GM13976 (cell line): Measurements from ENCODE around the gene GLT6D1.

Experiments
- DNase-seq: peaks from one replicate; pipeline ENCODE4 v3.0.0; 2012; ENCODE audit warnings: low spot score
- in situ Hi-C: fragments of 300-500 bp; cut with MboI; formaldehyde crosslinking; loops from one replicate; pipeline ENCODE4 v1.12.0; 2022; ENCODE audit warnings: low sequenced_read_pairs, mixed read lengths, inconsistent platforms; ENCODE audit not compliant: unreplicated experiment
- TF ChIP-seq, protein P1 (sequence below): IDR thresholded peaks from 2 replicates; pipeline ENCODE4 v1.5.1; 2012; ENCODE audit warnings: borderline replicate concordance, mild to moderate bottlenecking; ENCODE audit not compliant: insufficient read depth; ENCODE audit errors: extremely low read depth, missing control alignments, control extremely low read depth

Gene GLT6D1

DNA sequence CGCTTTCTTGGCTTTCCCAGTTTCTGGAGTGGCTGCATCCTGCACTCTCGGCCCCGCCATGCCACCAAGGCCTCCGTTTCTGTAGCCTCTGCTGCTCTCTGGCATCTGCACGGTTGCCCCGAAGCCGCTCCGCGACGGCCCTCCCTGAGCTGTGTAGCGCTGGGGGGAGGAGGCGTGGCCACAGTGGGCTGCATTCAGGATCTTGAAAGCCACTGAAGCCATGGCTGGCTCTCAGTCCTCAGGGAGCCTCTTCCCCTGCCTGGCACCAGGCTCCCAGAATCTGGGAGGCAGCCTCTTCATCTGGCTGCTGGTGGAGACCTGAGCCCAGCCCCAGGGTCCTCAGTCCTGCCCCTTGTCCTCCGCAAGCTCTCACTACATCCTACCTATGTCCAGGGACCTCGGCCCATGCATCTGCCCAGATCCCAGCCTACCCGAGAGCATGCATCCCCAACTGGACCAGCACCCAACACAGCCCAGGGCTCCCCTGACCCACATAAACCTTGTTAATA lies 52.7 kb downstream of the GLT6D1 start:
- TF ChIP-seq, protein P1, sequence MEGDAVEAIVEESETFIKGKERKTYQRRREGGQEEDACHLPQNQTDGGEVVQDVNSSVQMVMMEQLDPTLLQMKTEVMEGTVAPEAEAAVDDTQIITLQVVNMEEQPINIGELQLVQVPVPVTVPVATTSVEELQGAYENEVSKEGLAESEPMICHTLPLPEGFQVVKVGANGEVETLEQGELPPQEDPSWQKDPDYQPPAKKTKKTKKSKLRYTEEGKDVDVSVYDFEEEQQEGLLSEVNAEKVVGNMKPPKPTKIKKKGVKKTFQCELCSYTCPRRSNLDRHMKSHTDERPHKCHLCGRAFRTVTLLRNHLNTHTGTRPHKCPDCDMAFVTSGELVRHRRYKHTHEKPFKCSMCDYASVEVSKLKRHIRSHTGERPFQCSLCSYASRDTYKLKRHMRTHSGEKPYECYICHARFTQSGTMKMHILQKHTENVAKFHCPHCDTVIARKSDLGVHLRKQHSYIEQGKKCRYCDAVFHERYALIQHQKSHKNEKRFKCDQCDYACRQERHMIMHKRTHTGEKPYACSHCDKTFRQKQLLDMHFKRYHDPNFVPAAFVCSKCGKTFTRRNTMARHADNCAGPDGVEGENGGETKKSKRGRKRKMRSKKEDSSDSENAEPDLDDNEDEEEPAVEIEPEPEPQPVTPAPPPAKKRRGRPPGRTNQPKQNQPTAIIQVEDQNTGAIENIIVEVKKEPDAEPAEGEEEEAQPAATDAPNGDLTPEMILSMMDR = no peak
- in situ Hi-C loops = no loop called here
- DNase-seq = peak; percentile 24

DNA sequence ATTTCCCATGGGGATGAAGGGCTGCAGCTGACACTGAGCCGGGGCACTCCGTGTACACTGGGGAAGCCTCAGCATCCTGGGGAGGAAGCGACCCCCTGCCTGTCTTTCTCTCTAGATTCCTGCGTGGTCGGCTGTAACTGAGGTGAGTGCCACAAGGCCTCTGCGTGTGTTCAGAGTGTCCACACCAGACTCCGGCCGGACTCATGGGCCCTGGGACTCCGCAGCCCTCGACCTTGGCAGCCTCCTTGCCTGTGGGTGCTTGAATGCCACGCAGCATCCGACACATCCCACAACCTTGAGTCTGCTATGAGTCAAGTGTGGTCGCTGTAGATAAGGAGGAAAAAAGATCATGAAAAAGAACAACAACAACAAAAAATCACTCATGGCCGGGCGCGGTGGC lies 54.4 kb downstream of the GLT6D1 start:
- peak; percentile 24 for DNase-seq
- in situ Hi-C loops = no loop called here
- TF ChIP-seq, protein P1 = no peak

DNA sequence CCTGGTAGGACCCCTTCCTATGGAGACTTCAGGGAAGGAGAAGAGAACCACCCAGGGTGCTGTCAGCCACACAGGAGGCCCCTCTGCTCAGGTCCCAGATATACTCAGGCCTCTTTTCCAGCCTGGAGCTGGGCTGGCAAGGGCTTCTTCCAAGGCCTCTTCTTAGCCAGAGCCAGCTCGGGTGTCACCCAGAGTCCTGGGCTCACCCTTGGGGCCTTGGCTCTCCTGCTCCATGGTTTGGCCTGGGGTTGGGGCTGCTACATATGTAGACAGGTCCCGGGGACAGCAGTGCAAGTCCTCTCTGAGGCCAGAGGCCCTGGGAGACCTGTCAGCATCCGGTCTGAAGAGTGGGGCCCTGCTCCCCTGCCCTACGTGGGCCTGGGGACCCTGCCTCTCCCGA lies 55.0 kb downstream of the GLT6D1 start:
- peak; percentile 26 for DNase-seq
- TF ChIP-seq, protein P1 = no peak
- in situ Hi-C loops = no loop called here

DNA sequence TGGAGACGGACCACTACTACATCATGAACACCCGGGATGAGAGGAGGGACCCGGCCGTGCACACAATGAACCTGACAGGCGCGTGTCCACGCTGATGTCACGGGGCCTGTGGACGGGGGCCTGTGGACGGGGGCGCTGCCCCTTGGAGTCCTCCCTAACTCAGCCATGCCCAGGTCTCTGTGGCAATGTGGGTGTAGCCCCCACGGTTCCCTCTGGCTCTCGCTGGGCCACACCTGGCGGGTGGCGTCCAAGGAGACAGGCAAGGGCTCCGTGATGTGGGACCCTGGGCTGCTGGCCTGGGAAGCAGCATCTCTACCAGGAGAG lies 55.7 kb downstream of the GLT6D1 start:
- DNase-seq = no peak
- TF ChIP-seq, protein P1 = no peak
- in situ Hi-C loops = no loop called here

DNA sequence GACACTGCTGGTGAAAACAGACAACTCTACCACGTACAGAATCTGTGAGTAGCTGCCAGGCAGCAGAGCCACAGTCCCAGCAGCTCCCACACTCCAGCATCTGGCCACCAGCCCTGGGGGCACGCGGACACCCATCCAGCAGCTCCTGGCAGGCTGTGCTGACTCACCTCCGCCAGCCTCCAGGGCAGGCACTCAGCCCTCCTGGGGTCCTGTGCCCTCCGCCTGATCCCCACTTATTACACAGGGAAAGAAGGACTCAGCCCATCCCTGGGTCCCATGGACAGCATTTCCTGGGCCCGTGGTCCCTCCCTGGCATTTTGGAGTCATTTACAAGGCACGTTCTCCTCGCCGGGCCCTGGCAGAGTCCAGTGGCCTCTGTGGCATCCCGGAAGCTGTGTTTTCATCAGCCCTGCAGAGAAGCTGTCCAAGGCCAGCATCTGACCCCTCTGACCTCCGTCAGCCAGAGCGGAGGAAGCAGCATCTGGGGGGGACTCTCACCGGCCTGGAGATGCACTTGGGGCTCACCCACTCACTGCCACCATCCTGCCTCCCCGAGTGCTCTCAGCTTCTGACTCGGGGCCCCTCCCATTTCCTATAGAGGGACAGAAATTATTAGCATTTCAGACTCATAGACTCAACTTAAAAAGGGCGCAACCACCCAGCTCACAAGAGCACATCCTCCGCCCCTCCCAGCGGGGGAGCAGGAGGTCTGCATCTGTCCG lies 56.2 kb downstream of the GLT6D1 start:
- TF ChIP-seq, protein P1 = no peak
- in situ Hi-C loops = no loop called here
- DNase-seq = peak; percentile 23

DNA sequence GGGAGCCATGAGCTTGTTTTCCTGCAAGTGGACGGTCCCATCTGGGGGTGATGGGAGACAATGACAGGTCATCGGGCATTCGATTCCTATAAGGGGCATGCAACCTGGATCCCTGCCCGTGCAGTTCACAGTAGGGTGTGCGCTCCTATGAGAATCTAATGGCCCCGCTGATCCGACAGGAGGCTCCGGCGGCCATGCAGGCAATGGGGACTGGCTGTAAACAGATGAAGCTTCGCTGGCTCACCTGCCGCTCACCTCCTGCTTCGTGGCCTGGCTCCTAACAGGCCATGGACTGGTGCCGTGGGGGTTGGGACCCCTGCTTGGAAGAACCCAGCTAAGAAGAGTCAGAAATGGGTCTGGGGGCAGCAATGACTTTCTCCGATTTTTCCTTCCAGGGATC lies 56.8 kb downstream of the GLT6D1 start:
- no peak for DNase-seq
- TF ChIP-seq, protein P1 = no peak
- in situ Hi-C loops = no loop called here
